Urothelium cell line (cell line): ENCODE results near the gene OR7G3.

Source experiments
- DNase-seq: peaks from one replicate; pipeline ENCODE4 v3.0.0; 2011; ENCODE audit warnings: low spot score, mixed read lengths
- FAIRE-seq: peaks from 2 replicates; lab custom pipeline; 2011; peaks lifted over from hg19 to GRCh38; lab: Jason Lieb, UNC

Gene OR7G3

GRCh38 chr19:9109959-9110358, 16.8 kb downstream of the OR7G3 start:
- FAIRE-seq, result no peak
- DNase-seq, result no peak

- FAIRE-seq (no peak), DNase-seq (no peak)
Measured at GRCh38 chr19:9107375-9107774, 19.4 kb downstream of the OR7G3 start, which contains the start of gene OR7G2. Gene OR7G2, minus strand, starts transcription at chr19:9107475. Its CDS starts 4,232 bp downstream, at chr19:9103243.

- DNase-seq (no peak), FAIRE-seq (no peak)
Measured at GRCh38 chr19:9086761-9087160, 40.0 kb downstream of the OR7G3 start, which contains the start of gene OR1M1. Gene OR1M1, plus strand, starts transcription at chr19:9087061. Its CDS starts 6,184 bp downstream, at chr19:9093245.

- DNase-seq, result no peak
- no peak for FAIRE-seq
Measured at GRCh38 chr19:9078651-9079050, 48.1 kb downstream of the OR7G3 start.

- FAIRE-seq, result no peak
- DNase-seq, result no peak
Measured at GRCh38 chr19:9076901-9077300, 49.8 kb downstream of the OR7G3 start.
